ENCODE measurements around the gene TADA2A. TPM values are rescaled to one million over a fixed set of nuclear protein-coding genes. Genes with fewer than 3 reads are reported as not detected.

TADA2A gene
- total and polyA plus RNA-seq, 5 experiments from 2014 or later = 6.9 to 32.4 (median 17.4) TPM

Other genes with a start within 250 kb of the TADA2A start
- gene C17orf78, start 30.9 kb upstream of the TADA2A start, total RNA-seq = not detected
- not detected for gene C17orf78, start 30.9 kb upstream of the TADA2A start, polyA plus RNA-seq
- 10 to 100 TPM; 11.8 to 15.2 TPM for gene ACACA, start 50 bp upstream of the TADA2A start, total RNA-seq
- gene ACACA, start 50 bp upstream of the TADA2A start, polyA plus RNA-seq = 1 to 10 TPM; 5.7 to 9.0 (median 7.4) TPM
- gene DUSP14, start 83.0 kb downstream of the TADA2A start, total RNA-seq = 1 to 10 TPM; 6.8 to 6.9 TPM
- gene DUSP14, start 83.0 kb downstream of the TADA2A start, polyA plus RNA-seq = 10 to 100 TPM; 13.8 to 17.4 (median 14.3) TPM
- gene SYNRG, start 202.5 kb downstream of the TADA2A start, total RNA-seq = 100 to 1,000 TPM; 142 to 149 TPM
- 10 to 100 TPM; 71.8 to 91.8 (median 87.2) TPM for gene SYNRG, start 202.5 kb downstream of the TADA2A start, polyA plus RNA-seq
- 10 to 100 TPM; 30.3 to 33.6 TPM for gene DDX52, start 236.6 kb downstream of the TADA2A start, total RNA-seq
- 10 to 100 TPM; 12.6 to 13.1 (median 12.7) TPM for gene DDX52, start 236.6 kb downstream of the TADA2A start, polyA plus RNA-seq

Data from naive thymus-derived CD8-positive, alpha-beta T cell (primary cell).